Measurements from ENCODE around the gene CDH23.

DNA sequence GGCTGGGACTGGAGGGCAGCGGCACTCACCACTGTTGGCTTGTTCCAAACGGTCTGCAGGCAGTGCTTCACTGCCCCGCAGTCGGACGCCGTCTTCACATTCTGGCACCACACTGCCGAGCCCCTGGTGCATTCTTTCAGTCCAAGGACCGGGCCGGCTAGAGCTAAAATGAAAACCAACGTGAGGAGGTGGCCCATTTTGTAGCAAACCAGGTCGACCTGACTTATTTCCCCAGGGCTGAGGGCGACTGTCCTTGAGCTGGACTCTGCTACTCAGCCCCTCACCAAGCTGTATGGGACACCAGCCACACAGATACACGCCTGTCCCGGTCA, 437.6 kb downstream of the CDH23 start:
- TF ChIP-seq, protein P1, sequence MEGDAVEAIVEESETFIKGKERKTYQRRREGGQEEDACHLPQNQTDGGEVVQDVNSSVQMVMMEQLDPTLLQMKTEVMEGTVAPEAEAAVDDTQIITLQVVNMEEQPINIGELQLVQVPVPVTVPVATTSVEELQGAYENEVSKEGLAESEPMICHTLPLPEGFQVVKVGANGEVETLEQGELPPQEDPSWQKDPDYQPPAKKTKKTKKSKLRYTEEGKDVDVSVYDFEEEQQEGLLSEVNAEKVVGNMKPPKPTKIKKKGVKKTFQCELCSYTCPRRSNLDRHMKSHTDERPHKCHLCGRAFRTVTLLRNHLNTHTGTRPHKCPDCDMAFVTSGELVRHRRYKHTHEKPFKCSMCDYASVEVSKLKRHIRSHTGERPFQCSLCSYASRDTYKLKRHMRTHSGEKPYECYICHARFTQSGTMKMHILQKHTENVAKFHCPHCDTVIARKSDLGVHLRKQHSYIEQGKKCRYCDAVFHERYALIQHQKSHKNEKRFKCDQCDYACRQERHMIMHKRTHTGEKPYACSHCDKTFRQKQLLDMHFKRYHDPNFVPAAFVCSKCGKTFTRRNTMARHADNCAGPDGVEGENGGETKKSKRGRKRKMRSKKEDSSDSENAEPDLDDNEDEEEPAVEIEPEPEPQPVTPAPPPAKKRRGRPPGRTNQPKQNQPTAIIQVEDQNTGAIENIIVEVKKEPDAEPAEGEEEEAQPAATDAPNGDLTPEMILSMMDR (conservative IDR thresholded peaks at IDR 0.05): no peak
- no peak for TF ChIP-seq EZH2 (IDR thresholded peaks at IDR 0.05; ENCODE audit: low read depth)
